Central memory CD8-positive, alpha-beta T cell (primary cell): Measurements from ENCODE around the gene EEIG2.

Experiments
- ATAC-seq: fragments of 150-1000 bp; cut with Tn5 transposase; replicated peaks from 2 replicates; pipeline ENCODE4 v1.10.0; 2022; ENCODE audit warnings: mild to moderate bottlenecking, moderate FRiP score, moderate number of reproducible peaks; ENCODE audit not compliant: poor library complexity, severe bottlenecking; ENCODE audit errors: extremely low read depth
- DNase-seq, 2 donors: peaks; one replicate each; pipeline ENCODE4 v3.0.0; 2021; ENCODE audit warnings: low spot score in 2 of 2
- H3K27ac Mint-ChIP-seq: one replicate; pipeline ENCODE4 v1.8.0; 2022; ENCODE audit warnings: low read depth, mild to moderate bottlenecking, moderate library complexity, mixed read lengths
- H3K27me3 Mint-ChIP-seq: one replicate; pipeline ENCODE4 v1.8.0; 2022; ENCODE audit warnings: mixed read lengths
- H3K36me3 Mint-ChIP-seq: one replicate; pipeline ENCODE4 v1.8.0; 2022; ENCODE audit warnings: mild to moderate bottlenecking, moderate library complexity, mixed read lengths; ENCODE audit not compliant: insufficient read depth
- H3K4me1 Mint-ChIP-seq: one replicate; pipeline ENCODE4 v1.8.0; 2022; ENCODE audit warnings: mixed read lengths
- H3K4me3 Mint-ChIP-seq: one replicate; pipeline ENCODE4 v1.8.0; 2022; ENCODE audit warnings: mild to moderate bottlenecking, moderate library complexity, mixed read lengths
- H3K9me3 Mint-ChIP-seq: one replicate; pipeline ENCODE4 v1.8.0; 2022; ENCODE audit warnings: mixed read lengths

The EEIG2 gene

DNA sequence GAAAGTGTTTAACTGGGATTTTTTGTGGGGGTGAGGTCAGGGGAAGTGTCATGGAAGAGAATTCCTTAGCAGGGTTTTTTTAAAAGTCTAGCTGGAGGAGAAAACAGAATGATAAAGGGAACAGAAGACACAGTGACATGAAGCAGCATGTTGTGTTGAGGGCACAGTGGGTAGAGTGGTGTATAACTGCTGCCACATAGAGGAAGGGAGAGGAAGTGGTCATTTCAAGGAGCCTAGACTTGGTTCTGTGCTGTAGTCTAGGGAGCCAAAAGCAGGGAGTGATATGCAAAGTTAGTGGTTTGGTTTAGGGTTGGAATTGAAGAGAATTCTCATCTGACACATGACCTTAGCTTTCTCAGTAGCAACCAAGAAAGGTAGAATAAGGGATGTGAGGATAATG is 10.2 kb downstream of the EEIG2 start:
- no peaks in the 10 kb centered on the region for H3K9me3 Mint-ChIP-seq
- H3K27me3 Mint-ChIP-seq: no peaks in the 10 kb centered on the region
- H3K27ac Mint-ChIP-seq: no peak overlapping the region
- no peak overlapping the region for H3K4me3 Mint-ChIP-seq
- no peaks in the 10 kb centered on the region for H3K4me1 Mint-ChIP-seq
- ATAC-seq (peak; percentile 94), DNase-seq (no peak)
- H3K36me3 Mint-ChIP-seq: peaks cover 5% of the 10 kb centered on the region

DNA sequence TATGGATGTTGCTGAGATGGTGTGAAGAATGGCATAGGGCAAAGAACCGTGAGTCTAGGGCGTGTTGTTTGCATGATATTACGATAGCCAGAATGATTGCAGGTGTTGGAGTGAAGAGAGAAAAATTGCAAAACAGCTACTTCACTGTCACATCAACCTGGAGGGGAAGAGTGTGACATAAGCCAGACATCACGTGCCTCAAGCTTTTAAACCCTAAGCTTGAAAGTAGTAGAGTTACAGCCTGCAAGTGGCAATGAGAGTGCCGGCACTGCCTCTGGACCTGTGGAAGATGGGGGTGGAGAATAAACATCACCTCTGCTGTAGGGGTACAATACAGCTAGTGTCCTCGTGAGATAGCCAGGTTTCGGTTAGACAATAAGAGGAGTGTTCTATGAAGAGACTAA is 11.1 kb downstream of the EEIG2 start:
- Mint-ChIP-seq H3K4me1 (no peaks in the 10 kb centered on the region), H3K9me3 (no peaks in the 10 kb centered on the region), H3K36me3 (peaks cover 3% of the 10 kb centered on the region), H3K4me3 (no peak overlapping the region), H3K27ac (no peak overlapping the region), H3K27me3 (no peaks in the 10 kb centered on the region)
- DNase-seq: no peak
- ATAC-seq: no peak

DNA sequence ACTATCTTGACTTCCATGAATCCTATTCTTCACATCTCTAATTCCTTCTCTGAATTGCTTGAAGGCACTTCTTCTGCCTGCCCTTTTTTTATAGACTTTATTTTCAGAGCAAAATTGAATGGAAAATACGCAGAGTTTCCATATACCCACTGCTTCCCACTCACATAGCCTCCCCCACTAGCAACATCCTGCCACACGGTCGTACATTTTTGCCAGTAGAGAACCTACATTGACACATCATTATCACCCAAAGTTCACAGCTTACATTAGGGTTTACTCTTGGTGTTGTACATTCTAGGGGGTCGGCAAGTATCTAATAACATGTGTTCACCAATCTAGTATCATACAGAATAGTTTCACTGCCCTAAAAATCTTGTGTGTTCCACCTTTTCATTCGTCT is 12.3 kb downstream of the EEIG2 start:
- Mint-ChIP-seq H3K36me3 (peaks cover 3% of the 10 kb centered on the region), H3K9me3 (no peaks in the 10 kb centered on the region), H3K27me3 (no peaks in the 10 kb centered on the region), H3K4me3 (no peak overlapping the region), H3K27ac (no peak overlapping the region), H3K4me1 (no peaks in the 10 kb centered on the region)
- ATAC-seq (peak; percentile 37), DNase-seq (no peak)

DNA sequence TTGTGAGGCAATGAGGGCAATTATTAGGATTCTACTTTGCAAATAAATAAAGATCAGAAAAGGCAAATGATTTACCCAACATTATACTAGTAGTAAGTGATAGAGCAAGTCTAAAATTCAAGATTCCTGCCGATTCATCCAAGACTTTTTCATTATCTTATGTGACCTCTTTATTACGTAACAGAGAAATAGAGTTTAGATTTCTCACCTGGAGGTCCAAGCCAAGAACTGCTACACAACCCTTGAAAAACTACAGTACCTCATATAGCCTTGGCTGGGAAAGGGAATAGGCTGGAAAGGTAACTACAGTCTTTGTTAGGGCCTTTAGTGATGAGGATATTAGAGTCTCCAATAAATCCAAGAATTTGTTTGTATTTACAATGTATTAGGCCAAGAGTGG is 13.3 kb downstream of the EEIG2 start:
- H3K9me3 Mint-ChIP-seq: no peaks in the 10 kb centered on the region
- no peak overlapping the region for H3K27ac Mint-ChIP-seq
- no peaks in the 10 kb centered on the region for H3K4me1 Mint-ChIP-seq
- ATAC-seq: no peak
- H3K27me3 Mint-ChIP-seq: no peaks in the 10 kb centered on the region
- H3K4me3 Mint-ChIP-seq: no peak overlapping the region
- H3K36me3 Mint-ChIP-seq: peaks cover 3% of the 10 kb centered on the region
- DNase-seq: no peak

DNA sequence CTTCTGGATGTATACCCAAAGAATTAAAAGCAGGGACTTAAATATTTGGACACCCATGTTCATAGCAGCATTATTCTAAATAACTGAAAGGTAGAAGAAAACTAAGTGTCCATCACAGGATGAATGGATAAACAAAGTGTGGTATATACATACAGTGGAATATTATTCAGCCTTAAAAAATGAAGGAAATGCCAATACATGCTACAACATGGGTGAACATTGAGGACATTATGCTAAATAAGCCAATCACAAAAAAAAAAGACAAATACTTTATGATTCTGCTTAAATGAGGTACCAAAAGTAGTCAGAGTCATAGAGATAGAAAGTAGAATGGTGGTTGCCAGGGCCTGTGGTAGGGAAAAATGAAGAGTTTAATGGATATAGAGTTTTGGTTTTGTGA is 14.1 kb downstream of the EEIG2 start:
- H3K27ac Mint-ChIP-seq: no peak overlapping the region

DNA sequence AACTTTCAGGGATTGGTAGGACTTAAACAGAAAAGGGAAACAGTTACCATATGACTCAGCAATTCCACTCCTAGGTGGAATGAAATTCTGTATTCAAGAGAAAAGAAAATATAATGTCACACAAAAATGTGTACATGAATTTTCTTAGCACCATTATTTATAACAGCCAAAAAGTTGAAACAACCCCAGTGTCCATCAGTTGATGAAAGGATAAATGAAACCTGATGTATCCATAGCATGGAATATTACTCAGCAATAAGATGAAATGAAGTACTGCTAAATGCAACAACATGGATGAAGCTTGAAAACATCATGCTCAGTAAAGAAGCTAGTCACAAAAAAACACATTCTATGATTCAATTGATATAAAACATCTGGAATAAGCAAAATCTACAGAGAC is 15.5 kb downstream of the EEIG2 start:
- DNase-seq (no peak), ATAC-seq (no peak)
- no peak overlapping the region for H3K4me3 Mint-ChIP-seq
- H3K9me3 Mint-ChIP-seq: peaks cover 5% of the 10 kb centered on the region
- H3K4me1 Mint-ChIP-seq: peaks cover 5% of the 10 kb centered on the region
- H3K36me3 Mint-ChIP-seq: peaks cover 6% of the 10 kb centered on the region
- H3K27ac Mint-ChIP-seq: no peak overlapping the region
- H3K27me3 Mint-ChIP-seq: no peaks in the 10 kb centered on the region

More for the DNA sequence above, 14.1 kb downstream of the EEIG2 start:
- H3K4me3 Mint-ChIP-seq: no peak overlapping the region
- H3K36me3 Mint-ChIP-seq: peaks cover 3% of the 10 kb centered on the region
- no peaks in the 10 kb centered on the region for H3K9me3 Mint-ChIP-seq
- no peak for DNase-seq
- H3K4me1 Mint-ChIP-seq: no peaks in the 10 kb centered on the region
- ATAC-seq: no peak
- H3K27me3 Mint-ChIP-seq: no peaks in the 10 kb centered on the region

DNA sequence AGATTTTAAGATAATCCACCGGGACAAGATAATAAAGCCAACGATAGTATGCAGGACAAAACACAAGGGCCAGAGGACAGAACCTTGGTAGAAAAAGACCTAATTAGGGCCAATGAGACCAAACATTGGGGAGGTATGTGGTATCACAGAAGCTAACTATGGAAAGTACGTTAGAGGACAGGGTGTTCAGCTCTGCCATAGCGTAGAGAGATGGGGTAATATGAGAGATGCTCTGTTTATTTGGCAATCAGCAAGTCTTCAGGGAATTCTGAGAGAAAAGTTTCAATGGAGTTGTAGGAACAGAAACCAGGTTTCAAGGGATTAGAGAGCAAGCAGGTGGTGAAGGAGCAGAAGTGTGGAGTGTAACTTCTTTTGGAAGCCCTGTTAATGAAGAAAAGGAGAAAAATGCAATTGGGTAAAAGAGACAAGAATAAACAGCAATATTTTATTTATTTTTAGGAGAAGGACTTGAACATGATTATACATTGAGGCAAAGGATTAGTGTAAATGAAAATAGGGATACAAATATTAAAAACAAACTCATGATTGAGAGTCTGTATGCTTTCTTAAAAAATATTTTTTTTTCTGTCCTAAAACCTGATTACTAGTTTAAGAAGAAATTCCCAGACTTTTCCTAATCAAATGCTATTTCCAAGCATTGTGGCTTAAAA is 24.0 kb downstream of the EEIG2 start:
- H3K27ac Mint-ChIP-seq: peak overlapping the region; percentile 0

DNA sequence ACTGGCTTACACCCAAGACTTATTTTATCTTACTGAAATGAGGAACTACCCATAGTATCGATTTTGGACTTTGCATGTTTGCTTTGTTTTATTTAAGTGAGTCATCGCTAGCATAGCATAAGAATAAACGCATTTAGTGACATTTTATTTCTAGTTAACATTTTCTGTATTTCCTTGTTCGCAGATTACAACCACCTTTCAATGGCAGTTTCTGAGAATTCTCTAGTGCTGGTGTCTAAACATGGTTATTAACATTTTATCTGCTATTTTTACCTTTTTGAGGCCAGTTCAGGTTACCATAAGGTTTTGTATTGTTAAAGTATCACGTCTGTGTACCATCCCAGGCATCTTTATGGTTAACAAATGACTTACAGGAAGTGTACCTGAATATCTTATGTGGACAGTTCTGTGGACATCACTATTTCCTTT is 24.5 kb downstream of the EEIG2 start:
- H3K36me3 Mint-ChIP-seq: peaks cover 9% of the 10 kb centered on the region
- ATAC-seq (no peak), DNase-seq (no peak)
- H3K27ac Mint-ChIP-seq: peak overlapping the region; percentile 0
- peaks cover 8% of the 10 kb centered on the region for H3K9me3 Mint-ChIP-seq
- H3K4me1 Mint-ChIP-seq: peaks cover 52% of the 10 kb centered on the region
- no peaks in the 10 kb centered on the region for H3K27me3 Mint-ChIP-seq
- no peak overlapping the region for H3K4me3 Mint-ChIP-seq

More for the DNA sequence above, 24.0 kb downstream of the EEIG2 start:
- peaks cover 47% of the 10 kb centered on the region for H3K4me1 Mint-ChIP-seq
- H3K4me3 Mint-ChIP-seq: no peak overlapping the region
- H3K36me3 Mint-ChIP-seq: peaks cover 9% of the 10 kb centered on the region
- no peaks in the 10 kb centered on the region for H3K27me3 Mint-ChIP-seq
- no peak for DNase-seq
- ATAC-seq: no peak
- peaks cover 8% of the 10 kb centered on the region for H3K9me3 Mint-ChIP-seq

DNA sequence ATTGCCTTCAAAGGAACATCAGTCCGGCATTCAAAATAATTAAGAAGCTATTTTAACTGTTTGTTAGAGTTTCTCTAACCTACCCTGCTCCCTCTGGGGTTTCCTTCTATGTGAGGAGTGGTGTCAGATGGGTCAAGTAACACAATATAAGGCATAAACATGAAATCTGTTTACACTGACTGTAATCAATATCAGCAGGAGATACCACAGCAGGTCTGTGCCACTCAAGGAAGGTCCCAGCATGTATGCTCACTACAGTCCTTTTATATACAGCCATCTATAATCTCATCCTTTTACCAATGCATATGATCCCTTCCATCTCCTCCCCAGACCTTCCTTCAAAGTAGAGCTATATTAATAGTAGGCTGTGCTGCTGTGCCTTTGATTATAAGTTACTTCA is 25.4 kb downstream of the EEIG2 start:
- ATAC-seq: no peak
- no peaks in the 10 kb centered on the region for H3K27me3 Mint-ChIP-seq

DNA sequence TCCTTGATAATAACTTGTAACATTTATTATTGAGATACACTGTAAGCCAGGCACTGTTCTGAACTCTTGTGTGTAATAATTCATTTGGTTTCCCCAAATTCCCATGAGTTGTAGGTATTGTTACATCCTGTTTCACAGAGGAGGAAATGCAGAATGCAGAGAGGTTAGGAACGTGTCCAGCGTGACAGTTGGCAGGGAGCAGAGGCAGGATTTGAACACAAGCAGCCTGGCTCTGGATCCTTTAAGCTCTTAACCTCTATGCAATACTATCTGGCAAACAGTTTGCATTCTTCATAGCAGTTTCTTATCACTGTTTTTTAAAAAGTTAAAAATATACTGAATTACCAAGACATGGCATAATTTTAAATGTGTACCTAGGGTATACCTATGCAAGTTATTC is 30.5 kb downstream of the EEIG2 start:
- DNase-seq: no peak
- ATAC-seq: no peak
- Mint-ChIP-seq H3K4me3 (no peak overlapping the region), H3K36me3 (peaks cover 13% of the 10 kb centered on the region), H3K4me1 (peaks cover 51% of the 10 kb centered on the region), H3K27me3 (no peaks in the 10 kb centered on the region), H3K27ac (peak overlapping the region; percentile 96), H3K9me3 (no peaks in the 10 kb centered on the region)

More for the DNA sequence above, 25.4 kb downstream of the EEIG2 start:
- Mint-ChIP-seq H3K9me3 (peaks cover 4% of the 10 kb centered on the region), H3K4me3 (no peak overlapping the region), H3K27ac (peak overlapping the region; percentile 81), H3K36me3 (peaks cover 10% of the 10 kb centered on the region), H3K4me1 (peaks cover 50% of the 10 kb centered on the region)
- DNase-seq: no peak

DNA sequence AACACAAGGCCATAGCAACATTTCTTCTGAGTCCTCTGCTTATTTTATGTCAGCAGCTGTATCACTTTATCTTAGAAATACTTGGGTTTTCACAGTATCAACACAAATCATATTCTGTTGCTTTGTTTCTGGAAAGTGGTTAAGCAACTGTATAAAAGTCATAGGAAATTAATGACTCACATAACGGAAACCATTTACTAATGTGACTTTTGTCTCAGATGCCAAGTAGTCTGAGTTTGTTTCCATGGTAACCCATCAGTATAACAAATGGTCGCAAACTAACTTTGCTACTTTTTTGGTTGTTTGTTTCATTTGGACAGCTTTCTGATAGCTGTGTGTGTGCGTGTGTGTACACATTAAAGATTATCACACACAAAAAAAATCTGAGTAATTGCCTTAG is 31.1 kb downstream of the EEIG2 start:
- peak overlapping the region; percentile 18 for H3K4me3 Mint-ChIP-seq
- H3K36me3 Mint-ChIP-seq: peaks cover 13% of the 10 kb centered on the region
- DNase-seq: peak in 1 of 2 donors; percentile 29
- no peaks in the 10 kb centered on the region for H3K27me3 Mint-ChIP-seq
- peak; percentile 85 for ATAC-seq
- H3K4me1 Mint-ChIP-seq: peaks cover 45% of the 10 kb centered on the region
- H3K27ac Mint-ChIP-seq: peak overlapping the region; percentile 96
- no peaks in the 10 kb centered on the region for H3K9me3 Mint-ChIP-seq

DNA sequence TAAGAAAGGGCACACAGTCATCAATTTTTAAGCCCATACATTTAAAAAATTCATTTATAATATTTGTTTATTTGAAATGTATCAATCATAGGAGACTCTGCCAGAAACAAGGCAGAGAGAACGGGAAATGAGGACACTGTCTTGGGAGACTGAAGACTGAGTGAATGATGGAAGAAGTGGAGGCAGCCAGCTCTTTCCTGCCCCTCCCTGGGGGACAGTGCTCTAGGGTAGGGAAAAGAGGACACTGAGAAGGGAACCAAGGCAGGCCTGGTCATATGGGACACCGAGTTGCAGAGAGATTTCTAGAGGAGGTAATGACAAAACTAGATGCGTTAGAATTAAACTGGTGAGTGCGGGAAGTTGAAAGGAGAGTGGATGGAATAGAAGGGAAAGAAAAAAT is 31.6 kb downstream of the EEIG2 start:
- peak overlapping the region; percentile 96 for H3K27ac Mint-ChIP-seq
- peak overlapping the region; percentile 0 for H3K4me3 Mint-ChIP-seq
- DNase-seq (no peak), ATAC-seq (no peak)
- no peaks in the 10 kb centered on the region for H3K9me3 Mint-ChIP-seq
- H3K27me3 Mint-ChIP-seq: no peaks in the 10 kb centered on the region
- H3K4me1 Mint-ChIP-seq: peaks cover 40% of the 10 kb centered on the region
- peaks cover 10% of the 10 kb centered on the region for H3K36me3 Mint-ChIP-seq

DNA sequence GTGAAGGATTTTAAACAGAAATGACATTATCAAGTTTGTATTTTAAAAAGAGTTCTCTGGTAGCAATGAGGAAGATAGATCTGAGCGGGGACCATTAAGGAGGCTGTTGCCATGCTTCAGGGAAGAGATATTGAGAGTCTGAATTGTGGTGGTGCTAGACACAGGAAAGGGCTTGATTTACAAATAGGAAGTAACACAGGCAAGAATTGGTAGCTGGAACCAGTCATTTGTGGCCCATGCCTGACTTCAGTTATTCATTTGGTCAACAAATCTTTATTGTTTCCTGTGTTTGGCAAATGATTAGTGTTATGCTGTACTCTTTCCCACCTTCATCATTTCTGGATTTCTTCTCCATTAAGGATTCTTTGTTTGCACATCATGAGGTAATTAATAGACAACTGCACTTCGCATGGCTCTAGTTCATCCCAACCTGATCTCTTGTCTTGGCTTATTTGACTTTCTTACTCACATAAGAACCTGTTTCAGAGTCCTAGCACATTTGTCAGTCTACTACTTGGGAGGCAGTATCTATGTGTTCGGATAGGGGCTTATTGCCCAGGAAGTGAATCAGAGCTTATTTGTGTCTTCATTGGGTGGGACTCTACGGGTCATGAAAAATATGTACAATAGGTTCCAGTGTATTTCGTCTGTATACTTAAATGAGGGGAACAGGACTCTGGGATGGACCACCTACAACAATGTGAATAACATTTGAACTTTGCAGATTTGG is 32.3 kb downstream of the EEIG2 start:
- peak; percentile 41 for ATAC-seq
- Mint-ChIP-seq H3K4me1 (peaks cover 33% of the 10 kb centered on the region), H3K36me3 (peaks cover 10% of the 10 kb centered on the region), H3K9me3 (no peaks in the 10 kb centered on the region), H3K4me3 (peak overlapping the region; percentile 0), H3K27me3 (no peaks in the 10 kb centered on the region), H3K27ac (peak overlapping the region; percentile 96)
- peak in 1 of 2 donors; percentile 11 for DNase-seq
